Prostate gland (tissue), 2 donors: ENCODE data around the gene RASGEF1B.

Experiments
- POLR2A ChIP-seq: fragments of 450-650 bp; IDR thresholded peaks from one replicate; pipeline ENCODE4 v1.6.1; 2016; ENCODE audit warnings: antibody characterized with exemption, mild to moderate bottlenecking
- POLR2AphosphoS5 ChIP-seq: sonication (generic); formaldehyde crosslinking; IDR thresholded peaks from one replicate; pipeline ENCODE4 v1.6.1; 2017; ENCODE audit warnings: antibody characterized with exemption
- TF ChIP-seq, protein P1 (sequence below), 4 experiments: fragments of 200-600 bp in 2 of 4; fragments of 450-650 bp in 2 of 4; sonication (generic) in 2 of 4; IDR thresholded peaks; 1 replicate in 3 of 4; 2 replicates in 1 of 4; pipeline ENCODE4 v1.5.1; 2016 to 2019; ENCODE audit warnings: antibody characterized with exemption in 4 of 4, mild to moderate bottlenecking in 2 of 4, moderate library complexity in 2 of 4

DNA sequence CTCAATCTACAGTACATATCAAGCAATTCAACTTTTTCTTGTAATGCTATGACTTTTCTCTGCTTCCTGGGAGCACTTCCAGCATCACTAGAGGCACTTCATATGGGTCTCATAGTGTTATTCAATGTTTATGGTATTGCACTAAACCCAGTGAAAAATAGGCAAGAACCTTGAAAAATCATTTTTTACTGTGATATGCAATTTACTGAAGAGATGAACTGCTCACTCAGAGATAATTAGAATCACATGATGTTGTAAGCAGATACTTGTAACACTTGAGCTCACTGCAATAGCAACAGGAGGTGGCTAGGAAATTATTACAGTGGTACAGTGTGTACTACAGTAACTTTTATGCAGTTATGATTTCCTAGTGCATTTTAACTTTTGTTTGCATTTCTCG is 93.3 kb downstream of the RASGEF1B start:
- TF ChIP-seq POLR2AphosphoS5 (no peak), POLR2A (no peak)
- TF ChIP-seq, protein P1, sequence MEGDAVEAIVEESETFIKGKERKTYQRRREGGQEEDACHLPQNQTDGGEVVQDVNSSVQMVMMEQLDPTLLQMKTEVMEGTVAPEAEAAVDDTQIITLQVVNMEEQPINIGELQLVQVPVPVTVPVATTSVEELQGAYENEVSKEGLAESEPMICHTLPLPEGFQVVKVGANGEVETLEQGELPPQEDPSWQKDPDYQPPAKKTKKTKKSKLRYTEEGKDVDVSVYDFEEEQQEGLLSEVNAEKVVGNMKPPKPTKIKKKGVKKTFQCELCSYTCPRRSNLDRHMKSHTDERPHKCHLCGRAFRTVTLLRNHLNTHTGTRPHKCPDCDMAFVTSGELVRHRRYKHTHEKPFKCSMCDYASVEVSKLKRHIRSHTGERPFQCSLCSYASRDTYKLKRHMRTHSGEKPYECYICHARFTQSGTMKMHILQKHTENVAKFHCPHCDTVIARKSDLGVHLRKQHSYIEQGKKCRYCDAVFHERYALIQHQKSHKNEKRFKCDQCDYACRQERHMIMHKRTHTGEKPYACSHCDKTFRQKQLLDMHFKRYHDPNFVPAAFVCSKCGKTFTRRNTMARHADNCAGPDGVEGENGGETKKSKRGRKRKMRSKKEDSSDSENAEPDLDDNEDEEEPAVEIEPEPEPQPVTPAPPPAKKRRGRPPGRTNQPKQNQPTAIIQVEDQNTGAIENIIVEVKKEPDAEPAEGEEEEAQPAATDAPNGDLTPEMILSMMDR (IDR thresholded peaks at IDR 0.05): no peak
